GM12873 (cell line): ENCODE results near the gene LETM1.

Experiments
- TF ChIP-seq, protein P1 (sequence below): IDR thresholded peaks from 2 replicates; pipeline ENCODE4 v1.5.1; 2012; ENCODE audit warnings: low read depth, mild to moderate bottlenecking, moderate library complexity, low read length, control low read depth; ENCODE audit not compliant: insufficient read depth; ENCODE audit errors: missing control alignments

LETM1 gene

DNA sequence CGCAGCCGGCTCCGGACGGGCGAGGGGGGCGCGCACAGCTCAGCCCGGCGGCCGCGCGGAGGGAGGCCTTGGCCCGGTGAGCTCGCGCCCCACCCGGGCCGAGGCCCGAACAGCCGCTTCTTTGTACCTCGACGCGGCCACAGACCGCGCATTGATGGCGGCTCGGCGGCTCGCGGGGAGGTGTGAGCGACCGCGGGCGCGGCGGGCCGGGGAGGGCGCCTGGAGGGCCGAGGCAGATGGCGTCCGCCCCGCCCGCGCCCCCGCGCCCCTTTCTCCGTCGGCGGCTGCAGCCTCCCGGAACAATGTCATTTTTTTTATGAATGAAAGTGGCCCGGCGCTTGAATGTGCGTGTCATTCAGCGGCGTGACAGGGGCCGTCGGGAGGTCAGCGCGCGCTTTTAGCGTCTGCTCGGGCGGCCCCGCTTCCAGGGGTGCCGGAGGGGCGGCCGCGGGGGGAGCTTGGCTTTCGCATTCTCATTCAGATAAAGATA lies 61.1 kb downstream of the LETM1 start:
- TF ChIP-seq, protein P1, sequence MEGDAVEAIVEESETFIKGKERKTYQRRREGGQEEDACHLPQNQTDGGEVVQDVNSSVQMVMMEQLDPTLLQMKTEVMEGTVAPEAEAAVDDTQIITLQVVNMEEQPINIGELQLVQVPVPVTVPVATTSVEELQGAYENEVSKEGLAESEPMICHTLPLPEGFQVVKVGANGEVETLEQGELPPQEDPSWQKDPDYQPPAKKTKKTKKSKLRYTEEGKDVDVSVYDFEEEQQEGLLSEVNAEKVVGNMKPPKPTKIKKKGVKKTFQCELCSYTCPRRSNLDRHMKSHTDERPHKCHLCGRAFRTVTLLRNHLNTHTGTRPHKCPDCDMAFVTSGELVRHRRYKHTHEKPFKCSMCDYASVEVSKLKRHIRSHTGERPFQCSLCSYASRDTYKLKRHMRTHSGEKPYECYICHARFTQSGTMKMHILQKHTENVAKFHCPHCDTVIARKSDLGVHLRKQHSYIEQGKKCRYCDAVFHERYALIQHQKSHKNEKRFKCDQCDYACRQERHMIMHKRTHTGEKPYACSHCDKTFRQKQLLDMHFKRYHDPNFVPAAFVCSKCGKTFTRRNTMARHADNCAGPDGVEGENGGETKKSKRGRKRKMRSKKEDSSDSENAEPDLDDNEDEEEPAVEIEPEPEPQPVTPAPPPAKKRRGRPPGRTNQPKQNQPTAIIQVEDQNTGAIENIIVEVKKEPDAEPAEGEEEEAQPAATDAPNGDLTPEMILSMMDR, result no peak

DNA sequence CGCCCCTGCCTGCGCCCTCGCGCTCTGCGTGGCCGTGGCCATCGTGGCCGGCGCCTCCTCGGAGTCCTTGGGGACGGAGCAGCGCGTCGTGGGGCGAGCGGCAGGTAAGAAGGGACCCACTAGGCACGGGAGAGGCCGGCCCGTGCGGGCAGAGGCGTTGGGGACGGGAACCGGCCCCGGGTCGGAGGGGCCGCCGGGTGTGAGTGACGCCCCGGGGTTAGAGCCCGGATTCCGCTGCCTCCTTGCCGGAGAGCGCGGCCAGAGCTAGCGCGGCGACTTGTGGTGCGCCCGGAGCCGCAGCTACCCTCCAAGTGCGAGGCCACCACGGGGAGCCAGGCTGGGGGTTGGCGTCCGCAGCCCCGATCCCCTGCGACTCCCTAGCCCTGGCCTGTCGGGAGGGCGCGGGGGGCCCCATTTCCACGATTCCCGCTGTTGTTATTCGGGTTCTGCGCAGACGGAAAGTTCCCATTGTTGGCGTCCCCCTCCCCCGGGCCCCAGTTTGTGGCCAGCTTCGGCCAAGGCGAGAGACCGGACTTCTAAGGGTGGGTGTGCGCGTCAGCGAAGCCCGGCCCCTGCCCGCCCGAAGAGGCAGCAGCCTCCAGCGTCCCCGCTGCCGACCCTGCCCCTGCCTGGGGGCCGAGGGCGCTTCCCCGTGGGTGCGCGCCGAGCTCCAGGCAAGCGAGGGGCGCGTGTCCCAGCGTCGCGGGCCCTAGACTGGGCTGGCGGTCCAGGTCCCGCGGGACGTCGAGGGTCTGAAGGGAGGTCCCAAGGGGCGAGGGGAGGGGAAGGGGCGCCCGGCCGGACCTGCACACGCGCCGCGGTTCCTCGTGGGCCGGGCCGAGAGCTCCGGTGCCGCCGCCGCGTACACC lies 61.8 kb downstream of the LETM1 start:
- TF ChIP-seq, protein P1, result no peak

DNA sequence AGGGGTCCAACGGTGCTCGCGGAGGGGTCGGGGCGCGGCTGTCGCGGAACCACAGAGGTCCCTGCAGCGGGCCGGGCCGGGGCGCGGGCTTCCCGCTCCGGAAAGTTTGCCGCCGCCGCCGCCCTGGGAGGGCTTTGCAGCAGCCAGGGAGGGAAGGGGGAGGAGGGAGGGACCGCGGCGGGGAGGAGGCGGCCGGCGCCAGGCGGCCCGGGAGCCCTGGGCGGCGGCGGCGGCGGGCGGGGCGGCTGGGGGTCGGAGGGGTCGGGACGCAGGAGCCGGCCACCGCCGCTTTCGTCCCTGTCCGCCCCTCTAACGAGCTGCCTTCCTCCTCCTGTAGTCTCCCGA lies 62.5 kb downstream of the LETM1 start:
- TF ChIP-seq, protein P1, result no peak

DNA sequence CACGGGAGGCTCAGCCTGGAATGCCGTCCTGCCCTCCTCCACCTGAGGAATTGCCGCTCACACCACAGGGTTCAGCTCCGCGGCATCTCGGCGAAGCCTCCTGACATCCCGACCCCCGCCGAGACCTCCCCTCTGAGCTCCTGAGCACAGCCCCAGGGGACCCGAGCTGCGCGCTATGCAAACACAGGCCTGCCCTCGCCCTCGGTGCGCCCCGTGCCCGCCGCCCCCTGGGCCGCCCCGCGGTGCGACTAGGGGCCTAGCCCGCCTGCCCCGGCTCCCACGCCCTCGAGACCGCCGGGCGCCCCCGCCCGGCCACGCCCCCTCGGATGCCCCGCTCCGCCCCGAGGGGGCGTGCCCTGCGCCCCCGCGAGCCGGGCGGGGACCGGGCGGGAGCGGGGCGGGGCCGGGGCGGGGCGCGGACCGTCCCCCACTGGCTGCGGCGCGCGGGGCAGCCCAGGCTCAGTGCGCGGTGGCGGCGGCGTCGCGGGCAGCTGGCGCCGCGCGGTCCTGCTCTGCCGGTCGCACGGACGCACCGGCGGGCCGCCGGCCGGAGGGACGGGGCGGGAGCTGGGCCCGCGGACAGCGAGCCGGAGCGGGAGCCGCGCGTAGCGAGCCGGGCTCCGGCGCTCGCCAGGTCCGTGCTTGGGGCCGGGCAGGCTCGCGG lies 63.0 kb downstream of the LETM1 start, which contains the start of gene FGFR3:
FGFR3 (plus strand) TSS at position 462 of the 664 bp plus-strand sequence. CDS start 642 bp downstream, outside the sequence.
- TF ChIP-seq, protein P1, result no peak

DNA sequence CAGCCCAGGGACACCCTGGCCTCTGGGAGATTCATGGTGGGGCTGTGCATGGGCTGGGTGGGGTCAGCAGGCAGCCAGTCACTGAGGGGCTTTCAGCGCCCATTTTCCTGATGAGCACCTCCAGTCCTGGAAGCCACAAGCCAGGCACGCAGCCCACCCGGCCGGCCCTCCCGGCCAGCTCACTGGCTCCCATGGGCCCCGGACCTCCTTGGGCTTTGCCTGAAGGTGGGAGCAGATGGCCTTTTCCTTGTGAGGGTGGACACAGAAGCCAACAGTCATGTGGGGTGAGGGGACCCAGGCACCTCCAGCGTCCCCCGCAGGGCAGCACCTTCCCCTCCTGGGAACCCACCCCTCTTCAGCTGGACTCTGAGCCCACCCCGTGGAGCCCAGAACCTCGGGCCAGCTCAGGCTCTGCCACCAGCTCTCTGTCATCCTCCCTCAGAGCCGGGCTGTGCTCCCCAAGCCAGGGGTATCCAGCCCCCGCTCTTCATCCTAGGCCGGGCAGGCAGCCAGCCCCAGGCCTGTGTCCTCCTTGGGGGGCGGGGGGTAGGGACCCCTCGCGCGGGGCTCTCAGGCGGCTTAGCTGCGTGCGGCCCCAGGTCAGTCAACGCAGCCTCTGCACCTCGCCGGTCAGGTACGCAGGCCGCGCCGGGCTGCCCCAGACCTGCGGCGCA lies 63.7 kb downstream of the LETM1 start:
- TF ChIP-seq, protein P1, result no peak

DNA sequence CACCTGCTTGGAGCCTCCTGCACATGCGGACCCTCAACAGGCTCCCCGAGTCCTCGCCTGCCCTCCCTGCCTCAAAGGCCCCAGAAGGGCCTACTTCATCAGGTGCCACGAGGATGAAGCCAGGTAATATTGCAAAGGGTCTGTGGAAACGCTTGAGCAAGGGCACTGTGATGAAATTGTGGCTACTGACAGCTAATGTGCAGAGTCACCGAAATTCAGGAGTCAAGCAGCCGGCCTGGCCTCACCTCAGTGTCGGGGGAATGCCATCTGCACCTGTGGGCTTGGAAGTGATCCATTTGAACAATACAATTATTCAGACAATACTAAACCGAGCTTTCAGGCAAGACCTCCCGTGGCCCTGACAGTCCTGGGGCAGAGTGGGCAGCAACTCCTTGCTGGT lies 66.0 kb downstream of the LETM1 start:
- TF ChIP-seq, protein P1, result no peak

DNA sequence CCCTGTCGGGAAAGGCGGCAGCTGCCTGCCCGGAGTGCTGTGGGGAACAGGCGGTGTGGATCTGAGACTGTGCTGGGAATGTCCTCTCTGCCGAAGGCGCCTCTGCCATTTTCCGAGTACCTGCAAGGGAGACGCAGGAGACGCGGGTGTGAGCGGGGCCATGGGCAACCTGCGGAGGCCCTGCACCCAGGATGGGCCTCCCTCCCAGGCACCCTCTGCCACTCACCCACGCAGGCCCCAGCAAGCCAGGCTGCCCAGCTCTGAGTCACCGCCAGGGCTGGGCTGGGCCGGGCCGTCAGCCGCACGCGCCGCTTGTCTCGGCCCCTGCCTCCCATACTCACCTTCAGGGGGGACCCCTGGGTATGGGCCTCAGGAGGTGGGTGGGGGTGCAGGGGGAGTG lies 66.4 kb downstream of the LETM1 start:
- TF ChIP-seq, protein P1, result no peak
